H1 (cell line): Measurements from ENCODE around the gene TBC1D16. TPM values are rescaled to one million over a fixed set of nuclear protein-coding genes. Genes with fewer than 3 reads are reported as not detected.

Experiments used
- CTCF ChIA-PET: fragments of 300-600 bp; sonication (Branson Sonifier 250); formaldehyde crosslinking; loops from one replicate; lab custom pipeline; 2021; ENCODE audit not compliant: partially characterized antibody; lab: Charles Lee
- POLR2A ChIA-PET: fragments of 300-600 bp; sonication (Branson Sonifier 250); formaldehyde crosslinking; loops from one replicate; lab custom pipeline; 2021; ENCODE audit warnings: inconsistent platforms; ENCODE audit not compliant: partially characterized antibody; lab: Charles Lee
- DNase-seq, 2 experiments: peaks; one replicate each; pipeline versions ENCODE4 v3.0.0 to v3.0.0-alpha.2; 2010 to 2022; ENCODE audit warnings: low spot score in 2 of 2, low read depth in 1 of 2, mixed read lengths in 1 of 2
- FAIRE-seq: peaks from 2 replicates; lab custom pipeline; 2011; peaks lifted over from hg19 to GRCh38; lab: Jason Lieb, UNC
- H2AFZ ChIP-seq: 2 replicates; pipeline ENCODE4 v1.8.1; 2012; ENCODE audit warnings: low read length, inconsistent platforms
- H2AK5ac ChIP-seq: 2 replicates; pipeline ENCODE4 v1.6.1; 2013; ENCODE audit warnings: low read depth, low read length
- H2BK120ac ChIP-seq: replicated peaks from 2 replicates; pipeline ENCODE3; 2013; ENCODE audit warnings: low read depth, low read length, inconsistent platforms
- H2BK12ac ChIP-seq: 2 replicates; pipeline ENCODE4 v1.6.1; 2013; ENCODE audit warnings: low read depth, low read length
- H2BK15ac ChIP-seq: 2 replicates; pipeline ENCODE4 v1.6.1; 2013; ENCODE audit warnings: low read length
- H2BK20ac ChIP-seq: 2 replicates; pipeline ENCODE4 v1.6.1; 2013; ENCODE audit warnings: low read length
- H2BK5ac ChIP-seq: 2 replicates; pipeline ENCODE4 v1.6.1; 2013; ENCODE audit warnings: low read depth, low read length
- H3K14ac ChIP-seq: 2 replicates; pipeline ENCODE4 v1.6.1; 2013; ENCODE audit warnings: inconsistent platforms; ENCODE audit not compliant: insufficient read length
- H3K18ac ChIP-seq: 2 replicates; pipeline ENCODE4 v1.6.1; 2013; ENCODE audit warnings: low read length; ENCODE audit errors: extremely low read depth
- H3K23ac ChIP-seq: 2 replicates; pipeline ENCODE4 v1.6.1; 2013; ENCODE audit warnings: inconsistent platforms; ENCODE audit not compliant: insufficient read length
- H3K23me2 ChIP-seq: 2 replicates; pipeline ENCODE4 v1.6.1; 2013; ENCODE audit warnings: low read depth, low read length
- H3K27ac ChIP-seq: 2 replicates; pipeline ENCODE4 v1.6.1; 2011; ENCODE audit warnings: low read depth, low read length, inconsistent platforms
- H3K27me3 ChIP-seq, 4 experiments: replicated peaks in 1 of 4; 1 replicate in 1 of 4; 2 replicates in 3 of 4; pipeline versions ENCODE4 v1.6.1 to v1.8.1; 2011 to 2013; ENCODE audit warnings: low read length in 3 of 4, mild to moderate bottlenecking in 3 of 4, inconsistent platforms in 2 of 4, mixed read lengths in 2 of 4, moderate library complexity in 1 of 4; ENCODE audit not compliant: control insufficient read depth in 3 of 4, insufficient read depth in 3 of 4; ENCODE audit errors: extremely low read depth in 1 of 4
- H3K36me3 ChIP-seq, 4 experiments: 2 replicates each; pipeline versions ENCODE4 v1.6.1 to v1.8.1; 2011 to 2013; ENCODE audit warnings: mild to moderate bottlenecking in 4 of 4, low read length in 3 of 4, moderate library complexity in 2 of 4, control low read depth in 1 of 4, inconsistent platforms in 1 of 4; ENCODE audit not compliant: insufficient read depth in 4 of 4, control insufficient read depth in 2 of 4
- H3K4ac ChIP-seq: replicated peaks from 2 replicates; pipeline ENCODE3; 2013; ENCODE audit warnings: low read length, low read depth, mixed read lengths, inconsistent platforms; ENCODE audit not compliant: insufficient read length
- H3K4me1 ChIP-seq, 4 experiments: replicated peaks in 1 of 4; 1 replicate in 1 of 4; 2 replicates in 3 of 4; pipeline versions ENCODE4 v1.6.1 to v1.8.1; 2011 to 2013; ENCODE audit warnings: low read length in 3 of 4, inconsistent platforms in 2 of 4, mixed read lengths in 1 of 4; ENCODE audit not compliant: insufficient read depth in 4 of 4, control insufficient read depth in 3 of 4
- H3K4me2 ChIP-seq, 2 experiments: 2 replicates each; pipeline versions ENCODE4 v1.6.1 to v1.8.1; 2011 to 2013; ENCODE audit warnings: low read depth in 2 of 2, low read length in 2 of 2, control low read depth in 1 of 2, inconsistent platforms in 1 of 2, mild to moderate bottlenecking in 1 of 2; ENCODE audit not compliant: insufficient read depth in 1 of 2
- H3K4me3 ChIP-seq, 4 experiments: fragments of 200-600, 300-600 bp in 1 of 4; sonication (generic), shearing (Covaris generic), sonication (Bioruptor Twin) in 1 of 4; 2 replicates each; pipeline versions ENCODE4 v1.5.1 to v1.8.1; 2011 to 2016; ENCODE audit warnings: low read length in 4 of 4, low read depth in 3 of 4, control low read depth in 2 of 4, inconsistent platforms in 2 of 4, mild to moderate bottlenecking in 2 of 4, mixed read lengths in 1 of 4, moderate library complexity in 1 of 4; ENCODE audit not compliant: insufficient read depth in 2 of 4; ENCODE audit errors: extremely low read depth in 1 of 4
- H3K56ac ChIP-seq: replicated peaks from 2 replicates; pipeline ENCODE3; 2013; ENCODE audit warnings: low read depth, mild to moderate bottlenecking, mixed read lengths, low read length, inconsistent platforms; ENCODE audit not compliant: insufficient read length
- H3K79me1 ChIP-seq: 2 replicates; pipeline ENCODE4 v1.6.1; 2013; ENCODE audit warnings: low read depth, low read length, control low read depth
- H3K79me2 ChIP-seq, 2 experiments: 2 replicates each; pipeline versions ENCODE4 v1.6.1 to v1.8.1; 2012 to 2013; ENCODE audit warnings: low read length in 2 of 2, mild to moderate bottlenecking in 2 of 2, inconsistent platforms in 1 of 2; ENCODE audit not compliant: insufficient read depth in 2 of 2, control insufficient read depth in 1 of 2
- H3K9ac ChIP-seq, 4 experiments: replicated peaks in 1 of 4; 1 replicate in 1 of 4; 2 replicates in 3 of 4; pipeline versions ENCODE4 v1.6.1 to v1.8.1; 2011 to 2013; ENCODE audit warnings: low read depth in 3 of 4, low read length in 3 of 4, control low read depth in 2 of 4, mild to moderate bottlenecking in 2 of 4, moderate library complexity in 2 of 4, inconsistent platforms in 1 of 4; ENCODE audit errors: extremely low read depth in 1 of 4
- H3K9me3 ChIP-seq, 2 experiments: 2 replicates each; pipeline versions ENCODE4 v1.6.1 to v1.8.1; 2012 to 2013; ENCODE audit warnings: mild to moderate bottlenecking in 2 of 2, moderate library complexity in 2 of 2, control low read depth in 1 of 2, inconsistent platforms in 1 of 2, low read depth in 1 of 2, low read length in 1 of 2, mixed read lengths in 1 of 2; ENCODE audit not compliant: insufficient read depth in 2 of 2
- H4K20me1 ChIP-seq, 2 experiments: replicated peaks in 1 of 2; 2 replicates each; pipeline versions ENCODE3 to v1.8.1; 2011 to 2013; ENCODE audit warnings: inconsistent platforms in 2 of 2, low read length in 2 of 2, mild to moderate bottlenecking in 1 of 2; ENCODE audit not compliant: insufficient read depth in 2 of 2, control insufficient read depth in 1 of 2
- H4K5ac ChIP-seq: 2 replicates; pipeline ENCODE4 v1.6.1; 2013; ENCODE audit warnings: low read length, low read depth, mixed read lengths, inconsistent platforms; ENCODE audit not compliant: insufficient read length
- H4K8ac ChIP-seq: 2 replicates; pipeline ENCODE4 v1.8.0; 2013; ENCODE audit warnings: mild to moderate bottlenecking, moderate library complexity, low read length, inconsistent platforms; ENCODE audit not compliant: insufficient read depth; ENCODE audit errors: extremely low read depth
- H4K91ac ChIP-seq: replicated peaks from 2 replicates; pipeline ENCODE3; 2013; ENCODE audit warnings: low read length, mixed read lengths, inconsistent platforms; ENCODE audit not compliant: insufficient read length
- GABPA ChIP-seq: IDR thresholded peaks from 2 replicates; pipeline ENCODE4 v1.6.1; 2011; ENCODE audit warnings: mild to moderate bottlenecking, low read length, moderate library complexity, borderline replicate concordance; ENCODE audit not compliant: insufficient read depth
- KDM5A ChIP-seq: fragments of 200-600 bp; IDR thresholded peaks from 2 replicates; pipeline ENCODE4 v1.7.1; 2012; ENCODE audit warnings: mild to moderate bottlenecking, low read length, inconsistent platforms, mixed read lengths
- POLR2AphosphoS5 ChIP-seq: IDR thresholded peaks from 2 replicates; pipeline ENCODE4 v1.6.1; 2011; ENCODE audit warnings: low read depth, low read length
- SIN3A ChIP-seq, 2 experiments: IDR thresholded peaks in 1 of 2; conservative IDR thresholded peaks in 1 of 2; 2 replicates each; pipeline ENCODE4 v1.6.1; 2011 to 2012; ENCODE audit warnings: low read length in 2 of 2, improper control_type of control experiment in 1 of 2, low read depth in 1 of 2, mild to moderate bottlenecking in 1 of 2
- SUZ12 ChIP-seq: fragments of 200-600 bp; sonication (generic); IDR thresholded peaks from 2 replicates; pipeline ENCODE4 v1.6.1; 2012; ENCODE audit warnings: mild to moderate bottlenecking, inconsistent platforms, low read length, moderate library complexity, mixed read lengths
- TBP ChIP-seq: IDR thresholded peaks from 2 replicates; pipeline ENCODE4 v1.6.1; 2011; ENCODE audit warnings: low read depth, low read length, improper control_type of control experiment
- WGBS, 2 experiments: shearing (Covaris generic) in 1 of 2; methylation state at CpG; one replicate each; pipeline versions ENCODE4 v1.1.6 to v1.1.7; 2013 to 2015; ENCODE audit warnings: low lambda C conversion rate in 2 of 2, mixed read lengths in 2 of 2, inconsistent platforms in 1 of 2, low coverage in 1 of 2, missing lambda C conversion rate in 1 of 2; ENCODE audit not compliant: insufficient replicate concordance in 2 of 2, insufficient coverage in 1 of 2, insufficient read length in 1 of 2; ENCODE audit errors: extremely low coverage in 1 of 2, missing lambda C conversion rate in 1 of 2; 5-methylcytosine and 5-hydroxymethylcytosine counted together
- polyA plus RNA-seq, 7 experiments: library from polyadenylated mRNA; depleted of rRNA in 3 of 7; stranded (reverse) in 5 of 7; unstranded in 2 of 7; fragments of >200 nt in 5 of 7; fragments of 200-250 nt in 2 of 7; gene quantifications; 1 replicate in 5 of 7; 2 replicates in 1 of 7; 4 replicates in 1 of 7; pipeline versions ENCODE4 v1.2.1 to v1.2.3, GENCODE V29; 2011 to 2013; ENCODE audit warnings: missing spikeins in 2 of 7, mixed read lengths in 2 of 7
- total RNA-seq: library from RNA; stranded (reverse); fragmentation: NEBNext Ultra II Directional; extraction: Animal tissue kit (Norgen Biotek cat#: 25700); gene quantifications from 2 replicates; pipeline ENCODE4 v1.2.1, GENCODE V29; 2021

Gene TBC1D16
- total and polyA plus RNA-seq, 2 of the 8 experiments (the other 6 are each of a cell fraction or from before 2014, with no cell fraction given) = 21.1 to 109 TPM

DNA sequence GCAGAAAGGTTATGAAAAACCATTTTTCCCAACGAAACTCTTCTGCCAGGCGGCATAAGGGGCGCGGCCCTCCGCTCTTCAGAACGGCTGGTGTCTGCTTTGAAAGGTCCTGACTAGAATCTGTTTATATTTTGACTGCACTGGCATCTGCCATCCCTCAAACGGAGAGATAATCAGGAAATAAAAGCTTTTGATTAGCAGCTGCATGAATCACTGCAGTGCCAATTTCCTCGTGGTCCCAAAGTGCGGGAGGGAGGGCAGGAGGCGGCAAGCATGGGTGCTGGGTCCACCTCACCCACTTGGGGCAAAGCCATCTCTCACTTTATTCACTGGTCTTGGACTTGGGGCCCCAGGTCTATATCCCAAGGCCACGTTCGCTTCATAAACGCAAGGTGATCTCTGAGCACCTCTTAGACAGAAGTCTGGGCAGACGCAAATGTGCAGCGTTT is 49.7 kb downstream of the TBC1D16 start:
- Histone ChIP-seq H4K91ac (no peak overlapping the region), H3K36me3 (peaks cover 0 to 2% (median 0%) of the 10 kb centered on the region in 4 experiments; a peak in 1 of 8 replicates), H3K4ac (no peak overlapping the region), H2AK5ac (no peak overlapping the region), H2BK20ac (no peak overlapping the region), H3K4me3 (no peak overlapping the region), H3K9ac (no peak overlapping the region), H4K8ac (no peak overlapping the region), H3K23me2 (no peaks in the 10 kb centered on the region), H4K5ac (no peak overlapping the region), H2BK5ac (no peak overlapping the region), H3K9me3 (no peaks in the 10 kb centered on the region), H3K4me2 (no peak overlapping the region), H3K23ac (no peak overlapping the region), H3K56ac (no peak overlapping the region), H3K14ac (no peak overlapping the region), H2AFZ (no peak overlapping the region), H3K27me3 (peaks cover 0 to under 1% (median 0%) of the 10 kb centered on the region in 4 experiments; a peak in 3 of 7 replicates), H2BK120ac (no peak overlapping the region), H2BK15ac (no peak overlapping the region), H4K20me1 (peaks cover 10 to 12% of the 10 kb centered on the region in 2 experiments), H3K79me2 (peaks cover 0 to 22% of the 10 kb centered on the region in 2 experiments; a peak in 1 of 4 replicates), H2BK12ac (no peak overlapping the region), H3K18ac (no peak overlapping the region), H3K79me1 (peaks cover 20% of the 10 kb centered on the region), H3K27ac (no peak overlapping the region), H3K4me1 (peaks cover 3 to 15% (median 7%) of the 10 kb centered on the region in 4 experiments)
- 92% methylated on average over 15 of the region's 15 CpGs; no CpG with 5 or more reads in 1 of the 2 experiments for WGBS, 2 experiments
- DNase-seq (no peak), FAIRE-seq (no peak)
- POLR2A ChIA-PET = interaction anchor here (1.2 to 1.4 kb wide), 3 partner anchors 53 to 177 kb away, joined by 3 to 4 read pairs (median 3); no protein-coding TSS in a partner anchor
- CTCF ChIA-PET = interaction anchor here (0.7 to 5.2 kb wide), 9 partner anchors 11 to 166 kb away, joined by 3 to 29 read pairs (median 3); no protein-coding TSS in a partner anchor
- TF ChIP-seq SUZ12 (no peak), GABPA (no peak), TBP (no peak), SIN3A (conservative IDR thresholded peaks at IDR 0.05 in 1 of 2, IDR thresholded peaks at IDR 0.05 in 1 of 2; ENCODE audit: low read depth in 1 of 2, low read length in 2 of 2) (no peak), POLR2AphosphoS5 (no peak), KDM5A (no peak)
